SJSA1 (cell line): Measurements from ENCODE around the gene ARMC2. TPM values are rescaled to one million over a fixed set of nuclear protein-coding genes. Genes with fewer than 3 reads are reported as not detected.
A peak's percentile ranks its signal among the peaks of the same experiment; 100 is the strongest.

Experiments used
- DNase-seq, 2 experiments: peaks; one replicate each; pipeline ENCODE4 v3.0.0-alpha.2; 2015 to 2020; ENCODE audit warnings: low spot score in 2 of 2, low read depth in 1 of 2
- H3K27ac ChIP-seq: fragments of 250-450 bp; sonication (Bioruptor Pico); 2 replicates; pipeline ENCODE4 v1.5.1; 2020; ENCODE audit warnings: mild to moderate bottlenecking, moderate library complexity
- H3K27me3 ChIP-seq: fragments of 250-450 bp; sonication (Bioruptor Pico); replicated peaks from 2 replicates; pipeline ENCODE4 v1.5.1; 2020; ENCODE audit warnings: mild to moderate bottlenecking, moderate library complexity
- H3K36me3 ChIP-seq: fragments of 250-450 bp; sonication (Bioruptor Pico); 2 replicates; pipeline ENCODE4 v1.5.1; 2020; ENCODE audit warnings: mild to moderate bottlenecking
- H3K4me1 ChIP-seq: fragments of 250-450 bp; sonication (Bioruptor Pico); replicated peaks from 2 replicates; pipeline ENCODE4 v1.6.1; 2021; ENCODE audit warnings: mild to moderate bottlenecking
- H3K4me3 ChIP-seq: fragments of 250-450 bp; sonication (Bioruptor Pico); 2 replicates; pipeline ENCODE4 v1.5.1; 2020; ENCODE audit warnings: mild to moderate bottlenecking
- H3K9me3 ChIP-seq: fragments of 250-450 bp; sonication (Bioruptor Pico); replicated peaks from 2 replicates; pipeline ENCODE4 v1.5.1; 2020; ENCODE audit warnings: mild to moderate bottlenecking
- total RNA-seq: library from RNA; depleted of rRNA; stranded (reverse); fragments of >200 nt; shearing (Covaris generic); gene quantifications from 2 replicates; pipeline ENCODE4 v1.2.3, GENCODE V29; 2014; rRNA removed

Gene ARMC2
- total RNA-seq: 0.71 and 1.9 TPM in 2 replicates

GRCh38 chr6:108848116-108848868, at the start of gene ARMC2:
Gene ARMC2, plus strand, starts transcription at chr6:108848422. Its CDS starts 5,846 bp downstream, at chr6:108854268.
- H3K27ac ChIP-seq: peak within 1 kb of the TSS; percentile 61
- no peaks in the 10 kb centered on the region for H3K36me3 ChIP-seq
- peaks cover 6% of the 10 kb centered on the region for H3K4me1 ChIP-seq
- DNase-seq: peak; percentile 92 to 96
- no peaks in the 10 kb centered on the region for H3K27me3 ChIP-seq
- peak within 1 kb of the TSS; percentile 61 for H3K4me3 ChIP-seq
- H3K9me3 ChIP-seq: no peaks in the 10 kb centered on the region

DNA sequence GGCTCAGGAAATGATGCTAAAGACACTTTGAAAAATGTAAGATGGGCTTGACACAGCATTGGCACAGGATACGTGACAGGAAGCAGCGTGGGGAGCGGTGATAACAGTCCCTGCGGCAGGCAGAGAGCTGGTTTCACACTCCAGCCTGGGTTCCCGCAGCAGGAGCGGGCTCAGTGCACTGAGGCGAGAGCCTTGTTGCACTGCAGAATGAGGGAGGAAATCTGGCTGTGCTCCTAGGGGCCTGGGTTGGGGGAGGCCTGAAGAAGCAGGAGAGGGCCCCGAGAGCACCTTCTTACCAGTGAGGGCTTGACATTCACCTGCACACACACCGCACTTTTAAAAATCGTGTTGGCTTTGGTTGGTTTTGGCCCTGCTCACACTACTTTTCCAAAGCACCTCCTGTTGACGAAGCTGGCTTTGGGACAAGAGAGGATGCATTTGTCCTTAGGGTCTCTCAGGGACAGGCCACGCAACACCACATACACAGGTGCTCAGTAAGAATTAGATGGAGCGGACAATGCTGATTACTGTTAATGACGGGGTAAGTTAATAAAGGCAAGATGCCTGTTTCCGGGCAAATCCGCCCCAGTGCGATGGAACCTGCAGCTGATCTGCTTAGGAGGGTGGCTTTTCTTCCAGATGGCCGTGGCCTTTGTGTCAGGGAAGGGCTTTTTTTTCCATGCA, 49.4 kb upstream of the ARMC2 start:
- H3K4me1 ChIP-seq: no peaks in the 10 kb centered on the region
- no peaks in the 10 kb centered on the region for H3K36me3 ChIP-seq
- H3K27me3 ChIP-seq: no peaks in the 10 kb centered on the region
- no peak for DNase-seq
- no peaks in the 10 kb centered on the region for H3K9me3 ChIP-seq
- H3K4me3 ChIP-seq: no peak overlapping the region
- no peak overlapping the region for H3K27ac ChIP-seq

DNA sequence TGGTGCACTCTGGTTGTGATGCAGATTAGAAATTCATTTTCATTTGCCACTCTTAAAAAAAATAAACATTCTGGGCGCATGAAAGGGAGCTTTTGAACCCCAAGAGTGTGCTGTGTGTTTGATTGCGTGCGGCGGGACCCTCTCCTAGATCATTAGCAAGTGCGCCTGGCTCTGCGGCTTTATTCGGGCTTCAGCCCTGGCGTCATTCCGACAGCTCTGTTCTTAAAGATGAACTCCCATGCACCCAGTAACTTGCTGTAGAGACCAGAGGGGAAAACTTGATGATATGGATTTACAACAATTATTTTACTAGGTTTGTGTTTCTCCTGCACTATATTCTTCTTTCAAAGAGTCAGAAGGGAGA, 48.9 kb upstream of the ARMC2 start:
- Histone ChIP-seq H3K9me3 (no peaks in the 10 kb centered on the region), H3K27ac (no peak overlapping the region)

GRCh38 chr6:108799791-108800190, 48.4 kb upstream of the ARMC2 start:
- no peaks in the 10 kb centered on the region for H3K36me3 ChIP-seq
- H3K27ac ChIP-seq: no peak overlapping the region
- no peak overlapping the region for H3K4me3 ChIP-seq

More for the DNA sequence above, 48.9 kb upstream of the ARMC2 start:
- no peaks in the 10 kb centered on the region for H3K4me1 ChIP-seq
- no peaks in the 10 kb centered on the region for H3K36me3 ChIP-seq
- no peak overlapping the region for H3K4me3 ChIP-seq
- DNase-seq: no peak
- H3K27me3 ChIP-seq: no peaks in the 10 kb centered on the region

DNA sequence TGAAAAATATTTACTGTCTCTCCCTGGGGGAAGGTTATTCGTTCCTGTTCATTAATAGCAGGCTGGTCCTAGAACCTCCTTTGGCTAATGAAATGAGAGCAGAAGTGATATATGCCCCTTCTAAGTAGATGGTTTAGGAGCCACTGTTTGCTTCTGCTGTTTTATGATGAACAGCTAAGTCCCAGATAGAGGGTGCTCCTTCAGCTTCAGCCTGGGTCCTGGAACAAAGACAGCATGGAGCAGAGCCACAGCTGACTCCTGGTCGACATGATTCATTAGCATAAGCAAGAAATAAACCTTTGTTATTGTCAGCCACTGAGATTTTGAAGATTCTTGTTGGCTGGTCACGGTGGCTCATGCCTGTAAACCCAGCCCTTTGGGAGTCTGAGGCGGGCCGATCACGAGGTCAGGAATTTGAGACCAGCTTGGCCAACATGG, 47.8 kb upstream of the ARMC2 start:
- Histone ChIP-seq H3K9me3 (no peaks in the 10 kb centered on the region), H3K27ac (no peak overlapping the region), H3K36me3 (no peaks in the 10 kb centered on the region), H3K27me3 (no peaks in the 10 kb centered on the region), H3K4me3 (no peak overlapping the region), H3K4me1 (no peaks in the 10 kb centered on the region)
- no peak for DNase-seq

More at GRCh38 chr6:108799791-108800190, 48.4 kb upstream of the ARMC2 start:
- DNase-seq: no peak
- Histone ChIP-seq H3K27me3 (no peaks in the 10 kb centered on the region), H3K9me3 (no peaks in the 10 kb centered on the region), H3K4me1 (no peaks in the 10 kb centered on the region)

DNA sequence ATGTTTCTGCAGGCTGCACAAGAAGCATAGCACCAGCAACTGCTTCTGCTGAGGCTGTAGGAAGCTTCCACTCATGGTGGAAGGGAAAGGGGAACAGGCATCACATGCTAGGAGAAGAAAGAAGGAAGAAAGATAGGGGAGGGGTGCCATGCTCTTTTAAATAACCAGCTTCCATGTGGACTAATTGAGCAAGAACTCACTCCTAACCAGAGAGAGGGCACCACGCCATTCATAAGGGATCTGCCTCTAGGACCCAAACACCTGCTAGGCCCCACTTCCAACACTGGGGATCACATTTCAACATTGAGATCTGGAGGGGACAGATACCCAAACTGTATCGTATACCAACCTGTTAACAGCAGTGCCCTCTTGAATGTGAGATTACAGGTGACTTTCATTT, 46.9 kb upstream of the ARMC2 start:
- peaks cover 5% of the 10 kb centered on the region; the same call in 1 of the 2 replicates for H3K4me1 ChIP-seq
- H3K27ac ChIP-seq: no peak overlapping the region
- H3K36me3 ChIP-seq: no peaks in the 10 kb centered on the region
- H3K4me3 ChIP-seq: no peak overlapping the region
- no peak for DNase-seq
- no peaks in the 10 kb centered on the region for H3K9me3 ChIP-seq
- H3K27me3 ChIP-seq: no peaks in the 10 kb centered on the region

- H3K4me3 ChIP-seq: no peak overlapping the region
- no peak for DNase-seq
- no peaks in the 10 kb centered on the region for H3K36me3 ChIP-seq
- H3K4me1 ChIP-seq: peaks cover 6% of the 10 kb centered on the region; the same call in 1 of the 2 replicates
- H3K27me3 ChIP-seq: no peaks in the 10 kb centered on the region
- H3K27ac ChIP-seq: no peak overlapping the region
- no peaks in the 10 kb centered on the region for H3K9me3 ChIP-seq
These were observed 44.2 kb upstream of the ARMC2 start for GRCh38 chr6:108803982-108804490.

GRCh38 chr6:108804956-108805355, 43.3 kb upstream of the ARMC2 start:
- Histone ChIP-seq H3K27ac (no peak overlapping the region), H3K4me3 (no peak overlapping the region), H3K9me3 (no peaks in the 10 kb centered on the region), H3K27me3 (no peaks in the 10 kb centered on the region), H3K36me3 (no peaks in the 10 kb centered on the region), H3K4me1 (peaks cover 6% of the 10 kb centered on the region; the same call in 1 of the 2 replicates)
- DNase-seq: no peak

DNA sequence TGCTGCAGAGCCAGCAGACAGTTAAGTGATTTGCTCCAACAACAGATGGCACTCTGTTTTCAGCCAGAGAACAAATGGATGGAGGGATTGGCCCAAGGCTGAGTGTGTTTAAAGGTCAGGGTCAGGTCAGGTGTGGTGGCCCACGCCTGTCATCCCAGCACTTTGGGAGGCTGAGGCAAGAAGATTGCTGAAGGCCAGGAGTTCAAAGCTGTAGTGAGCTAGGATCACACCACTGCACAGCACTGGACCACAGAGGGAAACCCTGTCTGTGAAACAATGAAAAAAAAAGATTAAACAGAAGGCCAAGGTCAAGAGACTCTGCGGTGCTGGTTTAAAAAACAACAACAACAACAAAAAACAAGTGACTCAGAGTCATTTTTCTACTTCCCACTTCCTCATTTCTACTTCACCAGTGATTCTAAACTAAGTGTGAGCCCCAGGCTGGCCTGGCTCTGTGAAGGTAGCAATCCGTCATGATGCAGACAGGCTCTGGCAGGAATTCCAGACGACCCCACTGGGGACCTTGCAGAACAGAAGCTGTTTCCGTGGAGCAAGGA, 42.5 kb upstream of the ARMC2 start:
- H3K27me3 ChIP-seq: no peaks in the 10 kb centered on the region
- H3K36me3 ChIP-seq: no peaks in the 10 kb centered on the region
- H3K4me1 ChIP-seq: peaks cover 6% of the 10 kb centered on the region; the same call in 1 of the 2 replicates
- no peak for DNase-seq
- no peak overlapping the region for H3K27ac ChIP-seq
- no peak overlapping the region for H3K4me3 ChIP-seq
- H3K9me3 ChIP-seq: no peaks in the 10 kb centered on the region

DNA sequence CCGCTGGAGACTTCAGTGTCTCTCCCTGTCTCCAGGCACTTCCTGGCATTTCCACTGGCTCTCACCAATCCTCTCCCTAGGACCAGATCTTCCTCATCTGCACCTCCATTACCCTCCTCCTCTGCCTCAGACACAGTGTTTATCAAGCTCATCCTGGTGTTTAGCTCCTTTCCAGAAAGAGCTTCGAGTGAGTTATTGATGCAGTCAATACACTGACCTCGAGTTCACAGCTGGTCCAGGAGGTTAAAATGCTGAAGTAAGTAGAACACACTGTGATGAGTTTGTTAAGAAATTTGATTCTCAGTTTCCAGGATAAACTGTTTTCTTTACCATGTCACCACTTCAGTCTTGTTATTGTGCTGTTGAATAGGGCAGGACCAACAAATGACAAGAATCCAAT, 42.1 kb upstream of the ARMC2 start:
- peaks cover 6% of the 10 kb centered on the region; the same call in 1 of the 2 replicates for H3K4me1 ChIP-seq
- no peak overlapping the region for H3K4me3 ChIP-seq
- no peak for DNase-seq
- no peaks in the 10 kb centered on the region for H3K9me3 ChIP-seq
- H3K27ac ChIP-seq: no peak overlapping the region
- no peaks in the 10 kb centered on the region for H3K27me3 ChIP-seq
- H3K36me3 ChIP-seq: no peaks in the 10 kb centered on the region

GRCh38 chr6:108806665-108807064, 41.6 kb upstream of the ARMC2 start:
- H3K9me3 ChIP-seq: no peaks in the 10 kb centered on the region
- H3K27ac ChIP-seq: no peak overlapping the region
- H3K4me3 ChIP-seq: no peak overlapping the region
- DNase-seq: no peak
- H3K36me3 ChIP-seq: no peaks in the 10 kb centered on the region
- H3K27me3 ChIP-seq: no peaks in the 10 kb centered on the region
- peaks cover 6% of the 10 kb centered on the region; the same call in 1 of the 2 replicates for H3K4me1 ChIP-seq

GRCh38 chr6:108807928-108808327, 40.3 kb upstream of the ARMC2 start:
- Histone ChIP-seq H3K4me3 (no peak overlapping the region), H3K27me3 (no peaks in the 10 kb centered on the region), H3K36me3 (no peaks in the 10 kb centered on the region), H3K9me3 (no peaks in the 10 kb centered on the region), H3K4me1 (peaks cover 6% of the 10 kb centered on the region; the same call in 1 of the 2 replicates), H3K27ac (no peak overlapping the region)
- DNase-seq: no peak

DNA sequence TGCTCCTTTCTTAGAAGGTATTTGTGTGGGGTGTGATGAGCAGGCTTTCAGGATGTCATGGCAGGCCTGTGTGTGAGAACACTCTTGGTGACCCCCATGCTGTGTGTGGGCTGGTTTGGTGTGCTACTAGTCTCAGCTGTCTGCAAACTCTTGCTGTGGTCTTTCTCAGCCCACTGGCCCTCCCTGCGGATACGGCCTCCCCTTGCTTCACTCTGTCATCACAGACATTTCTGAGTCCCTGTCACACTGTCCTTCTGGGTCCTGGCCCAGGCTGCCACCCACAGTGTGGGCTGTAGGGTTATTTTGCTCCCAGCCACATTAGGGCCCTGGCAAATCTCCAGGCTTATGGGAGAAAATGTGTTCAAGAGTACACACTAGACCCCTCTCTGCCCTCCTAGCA, 39.0 kb upstream of the ARMC2 start:
- H3K4me1 ChIP-seq: peaks cover 6% of the 10 kb centered on the region; the same call in 1 of the 2 replicates
- H3K27me3 ChIP-seq: no peaks in the 10 kb centered on the region
- no peak for DNase-seq
- no peak overlapping the region for H3K4me3 ChIP-seq
- no peaks in the 10 kb centered on the region for H3K36me3 ChIP-seq
- no peak overlapping the region for H3K27ac ChIP-seq
- no peaks in the 10 kb centered on the region for H3K9me3 ChIP-seq
